ENCODE data around the gene CREB3.

CREB3 gene

GRCh38 chr9:35725362-35725761 is 7.1 kb upstream of the CREB3 start:
- DNase-seq (ENCODE audit: low read depth in 3 of 3, low spot score in 1 of 3) = no peak

DNA sequence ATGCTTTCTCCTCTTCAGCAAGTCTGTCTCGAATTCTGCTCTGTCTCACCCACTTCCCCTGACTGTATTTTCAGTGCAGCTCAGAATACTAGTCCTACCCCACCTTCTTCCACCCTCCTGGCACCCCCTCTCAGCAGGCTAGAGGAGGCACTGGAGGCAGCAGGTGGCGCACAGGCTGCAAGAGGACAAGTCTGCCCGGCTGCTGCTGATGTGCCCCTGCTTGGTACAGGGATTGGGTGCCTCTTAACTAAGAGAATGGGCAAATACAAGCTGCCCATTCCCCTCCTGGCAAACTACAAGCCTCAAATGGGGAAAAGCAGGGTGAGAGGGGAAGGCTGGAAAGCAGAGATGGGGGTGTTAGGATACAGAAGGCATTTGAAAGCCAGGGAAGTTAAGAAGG is 5.5 kb upstream of the CREB3 start:
- DNase-seq (ENCODE audit: low read depth in 3 of 3, low spot score in 1 of 3) = no peak

DNA sequence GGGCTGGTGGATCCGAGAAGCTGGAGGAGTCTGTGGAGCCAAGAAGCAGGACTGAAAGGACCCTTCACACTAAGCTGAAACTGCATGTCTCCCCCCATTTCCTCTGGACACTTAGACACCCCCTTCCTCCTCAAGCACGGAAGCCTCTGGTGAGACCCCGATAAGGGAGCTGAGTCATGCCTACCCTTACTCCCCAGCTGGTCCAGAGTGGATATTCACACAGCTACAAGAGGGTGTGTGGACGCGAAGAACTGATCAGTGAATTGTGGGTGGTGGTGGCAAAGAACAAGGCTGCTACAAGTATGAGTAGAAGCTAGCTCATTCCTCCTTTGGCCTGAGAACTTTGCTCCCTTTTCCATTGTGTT is 4.8 kb upstream of the CREB3 start:
- no peak for DNase-seq (ENCODE audit: low read depth in 3 of 3, low spot score in 1 of 3)

DNA sequence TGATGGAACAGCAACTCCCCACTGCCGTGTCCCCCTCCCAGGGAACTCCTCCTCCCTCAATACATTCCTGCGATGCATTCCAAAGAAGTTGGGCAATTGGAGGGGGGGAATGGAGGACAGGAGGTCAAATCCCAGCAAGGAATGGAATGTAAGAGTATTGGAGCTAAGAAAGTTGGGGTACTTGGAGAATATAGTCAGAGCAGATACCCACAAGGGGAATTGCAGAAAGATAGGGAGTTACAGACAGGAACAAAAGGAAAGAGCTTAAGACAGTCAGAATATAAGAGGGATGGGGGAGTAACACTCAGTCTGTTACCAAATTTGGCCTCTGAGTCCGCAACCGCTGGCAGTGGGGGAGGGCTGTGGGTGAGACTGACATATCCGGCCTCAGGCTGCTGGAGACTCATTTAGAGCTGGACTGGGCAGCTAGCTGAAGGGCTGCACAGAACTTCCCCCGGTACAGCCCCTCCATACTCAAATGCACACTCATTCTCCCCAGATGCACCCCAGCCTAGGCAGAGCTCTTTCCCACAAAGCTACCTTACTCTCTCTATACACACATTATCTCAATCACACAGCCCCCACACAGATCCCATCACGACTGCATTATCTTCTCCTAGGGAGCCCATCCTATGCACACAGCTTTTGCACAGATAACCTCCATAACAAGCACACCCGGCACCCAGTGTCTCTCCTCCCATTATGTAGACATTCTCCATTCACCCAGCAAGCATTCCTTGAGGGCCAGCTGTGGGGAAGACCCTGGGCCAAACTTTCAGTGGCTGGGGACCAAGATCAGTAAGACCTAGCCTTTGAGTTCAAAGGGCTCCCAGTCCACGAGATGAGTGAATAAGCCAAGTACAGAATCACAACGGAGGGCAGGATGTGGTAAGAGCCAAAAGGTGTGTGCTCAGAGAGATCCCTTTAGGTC is 4.2 kb upstream of the CREB3 start:
- no peak for DNase-seq (ENCODE audit: low read depth in 3 of 3, low spot score in 1 of 3)

DNA sequence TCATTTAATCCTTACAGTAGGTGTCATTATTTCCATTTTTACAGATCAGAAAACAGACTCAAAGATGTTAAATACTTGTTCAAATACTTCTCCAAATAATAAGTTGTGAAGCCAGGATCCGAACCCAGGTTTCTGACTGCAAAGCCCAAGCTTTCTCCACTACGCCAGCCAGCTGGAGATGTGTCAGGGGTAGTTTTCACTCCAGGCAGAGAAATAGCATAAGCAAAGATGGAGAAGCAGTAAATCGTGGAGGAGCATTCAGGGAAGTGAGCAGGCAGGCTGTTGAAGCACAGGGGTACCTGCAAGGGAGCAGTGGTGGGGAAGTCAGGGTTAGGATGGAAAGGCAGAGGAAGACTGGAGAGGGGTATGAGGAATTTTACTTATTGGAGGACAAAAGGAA is 3.4 kb upstream of the CREB3 start:
- no peak for DNase-seq (ENCODE audit: low read depth in 3 of 3, low spot score in 1 of 3)

DNA sequence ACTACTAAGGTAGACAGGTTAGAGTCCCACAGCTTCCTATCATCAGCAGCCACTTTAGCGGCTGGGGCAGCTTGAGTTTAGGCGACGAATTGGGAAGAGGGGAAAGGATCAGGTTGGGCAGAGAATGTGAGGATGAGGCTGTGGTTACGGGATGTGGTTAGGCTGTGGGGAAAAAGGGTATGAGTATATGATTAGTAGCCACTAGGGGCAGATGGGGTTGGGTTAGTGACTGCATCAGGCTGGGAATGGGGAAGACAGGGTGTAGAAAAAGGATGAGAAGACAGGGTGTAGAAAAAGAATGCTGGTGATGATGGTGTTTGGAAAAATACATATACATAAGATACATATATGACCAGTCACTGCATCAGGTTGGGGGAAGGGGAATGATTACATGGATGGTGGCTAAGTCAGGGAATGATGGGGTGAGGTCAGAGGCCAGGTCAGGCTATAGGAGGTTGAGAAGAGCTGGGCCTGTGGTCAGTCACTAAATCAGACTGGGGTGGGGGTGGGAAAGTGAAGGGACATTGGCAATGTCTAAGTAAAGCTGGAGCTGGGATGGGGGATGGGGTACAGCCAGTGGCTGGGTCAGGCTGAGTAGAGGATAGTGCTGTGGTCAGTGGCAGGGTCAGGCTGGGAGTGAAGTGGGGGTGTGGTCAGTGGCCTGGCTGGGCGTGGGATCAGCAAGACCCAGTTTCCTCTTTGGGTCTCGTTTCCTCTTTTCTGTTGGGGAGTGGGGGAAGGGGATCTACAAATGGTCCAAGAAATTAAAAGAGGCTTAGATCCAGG is 2.6 kb upstream of the CREB3 start:
- no peak for DNase-seq (ENCODE audit: low read depth in 3 of 3, low spot score in 1 of 3)

- DNase-seq (ENCODE audit: low read depth in 3 of 3, low spot score in 1 of 3) = no peak
These were observed 2.0 kb upstream of the CREB3 start for GRCh38 chr9:35730486-35730854.

DNA sequence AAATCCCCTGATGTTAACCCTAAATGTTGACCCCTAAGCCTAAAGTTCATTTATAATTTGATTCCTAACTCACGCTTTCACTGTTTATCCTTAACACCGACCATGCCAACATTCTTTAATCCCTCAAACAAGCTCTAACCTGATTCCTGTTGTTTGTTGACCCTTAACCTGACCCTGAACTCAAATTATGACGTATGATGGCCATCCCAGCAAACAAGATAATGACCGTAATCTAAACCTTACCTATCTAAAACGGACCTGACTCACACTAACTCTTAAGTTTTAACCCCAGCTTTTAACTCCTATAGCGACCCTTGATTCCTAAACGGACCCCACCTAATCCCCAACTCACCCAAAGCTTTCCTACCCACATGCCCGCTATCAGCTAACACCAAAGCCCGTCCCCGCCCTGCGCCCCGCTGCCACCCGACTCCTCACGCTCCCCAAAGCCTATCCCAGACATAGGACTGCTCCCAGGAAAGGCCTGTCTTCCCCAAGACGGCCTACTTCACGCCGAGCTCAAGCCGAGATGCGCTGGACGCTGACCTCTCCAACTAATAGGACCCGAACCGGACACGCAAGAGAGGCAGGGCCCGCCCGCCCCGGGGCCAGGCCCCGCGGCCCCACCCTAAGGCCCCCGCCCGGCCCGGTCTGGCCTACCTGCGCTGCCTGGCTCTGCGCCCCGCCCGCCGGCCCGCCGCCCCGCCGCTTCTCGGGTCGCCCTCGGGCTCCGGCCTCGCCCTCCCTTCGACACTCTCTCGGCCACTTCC is 866 bp upstream of the CREB3 start:
- DNase-seq (ENCODE audit: low read depth in 3 of 3, low spot score in 1 of 3) = peak in 1 of 3 donors; percentile 19

DNA sequence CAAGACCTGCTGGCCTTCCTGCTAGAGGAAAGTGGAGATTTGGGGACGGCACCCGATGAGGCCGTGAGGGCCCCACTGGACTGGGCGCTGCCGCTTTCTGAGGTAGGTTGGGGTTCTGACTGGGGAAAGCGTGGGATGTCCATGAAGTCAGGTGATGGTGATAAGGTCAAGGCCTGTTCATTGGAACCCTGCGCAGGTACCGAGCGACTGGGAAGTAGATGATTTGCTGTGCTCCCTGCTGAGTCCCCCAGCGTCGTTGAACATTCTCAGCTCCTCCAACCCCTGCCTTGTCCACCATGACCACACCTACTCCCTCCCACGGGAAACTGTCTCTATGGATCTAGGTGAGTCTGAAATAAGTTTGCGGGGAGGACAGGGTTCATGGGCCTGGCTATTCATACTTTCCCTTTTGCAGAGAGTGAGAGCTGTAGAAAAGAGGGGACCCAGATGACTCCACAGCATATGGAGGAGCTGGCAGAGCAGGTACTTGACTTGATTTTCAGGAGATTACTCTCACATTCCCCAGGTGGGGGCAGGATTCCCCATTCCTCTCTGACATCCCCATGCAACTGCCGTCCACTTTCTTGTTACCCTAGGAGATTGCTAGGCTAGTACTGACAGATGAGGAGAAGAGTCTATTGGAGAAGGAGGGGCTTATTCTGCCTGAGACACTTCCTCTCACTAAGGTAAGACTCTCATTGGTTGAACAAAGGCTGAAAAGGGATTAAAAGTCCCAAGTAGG is 505 bp downstream of the CREB3 start:
- no peak for DNase-seq (ENCODE audit: low read depth in 3 of 3, low spot score in 1 of 3)

GRCh38 chr9:35734096-35734495 is 1.6 kb downstream of the CREB3 start:
- no peak for DNase-seq (ENCODE audit: low read depth in 3 of 3, low spot score in 1 of 3)

- peak in 1 of 3 donors; percentile 33 for DNase-seq (ENCODE audit: low read depth in 3 of 3, low spot score in 1 of 3)
These were observed 3.8 kb downstream of the CREB3 start for GRCh38 chr9:35736201-35736633.

DNA sequence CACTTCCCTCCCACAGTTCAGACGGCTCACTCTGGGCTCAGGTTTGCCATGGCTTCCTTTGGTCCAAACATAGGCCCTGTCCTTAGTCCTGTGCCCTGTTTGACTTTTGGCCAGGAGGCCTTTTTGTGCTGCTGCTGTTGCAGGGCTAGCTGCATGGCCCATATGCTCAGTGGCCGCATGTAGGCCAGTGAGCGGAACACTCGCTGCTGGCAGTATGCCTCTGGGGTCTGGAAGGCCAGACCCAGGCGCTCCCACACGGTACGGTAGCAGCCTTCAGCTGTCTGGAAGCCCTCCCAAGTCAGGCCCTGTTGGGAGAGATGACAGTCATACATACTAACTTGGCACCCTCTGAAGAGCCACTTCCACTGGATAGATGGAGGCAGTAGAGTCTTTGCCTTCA is 4.7 kb downstream of the CREB3 start:
- DNase-seq (ENCODE audit: low read depth in 3 of 3, low spot score in 1 of 3) = no peak

GRCh38 chr9:35738186-35738585 is 5.7 kb downstream of the CREB3 start:
- DNase-seq (ENCODE audit: low read depth in 3 of 3, low spot score in 1 of 3) = no peak

DNA sequence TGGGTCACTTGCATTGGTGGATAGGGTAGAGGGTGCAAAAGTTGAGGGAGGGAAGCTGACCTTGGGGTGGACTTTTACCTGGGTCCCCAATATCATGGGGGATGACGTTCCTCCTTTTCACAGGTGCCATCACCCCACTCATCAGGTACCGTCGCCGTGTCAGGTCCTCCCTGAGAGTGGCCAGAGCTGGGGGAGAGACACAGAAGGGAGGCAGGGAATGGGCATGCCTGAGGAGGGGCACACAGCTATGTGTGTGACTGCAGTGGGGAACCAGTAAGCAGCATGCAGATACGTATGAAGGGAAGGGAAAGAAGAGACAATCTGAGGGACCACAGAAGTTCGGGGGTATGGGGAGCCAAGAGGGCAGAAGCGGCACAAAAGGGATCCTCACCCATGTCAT is 6.5 kb downstream of the CREB3 start:
- DNase-seq (ENCODE audit: low read depth in 3 of 3, low spot score in 1 of 3) = no peak

DNA sequence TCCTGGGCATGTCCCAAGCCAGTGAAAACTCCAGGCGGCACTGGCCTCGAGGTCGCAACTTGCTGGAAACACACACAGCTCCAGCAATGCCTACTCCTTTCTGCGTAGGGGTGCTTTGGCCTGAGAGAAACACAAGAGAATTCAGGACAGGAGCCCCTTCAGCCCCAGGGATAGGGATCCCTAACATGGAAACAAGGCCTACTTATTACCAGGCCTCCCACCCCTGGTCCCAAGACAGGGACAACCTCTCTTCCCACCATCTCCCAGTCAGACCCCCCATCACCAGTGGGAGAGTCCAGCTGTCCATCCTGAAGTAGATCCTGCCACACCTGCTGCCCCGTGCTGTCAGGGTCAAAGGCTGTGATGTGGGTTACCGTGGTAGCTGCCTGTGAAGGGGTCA is 7.8 kb downstream of the CREB3 start:
- no peak for DNase-seq (ENCODE audit: low read depth in 3 of 3, low spot score in 1 of 3)

DNA sequence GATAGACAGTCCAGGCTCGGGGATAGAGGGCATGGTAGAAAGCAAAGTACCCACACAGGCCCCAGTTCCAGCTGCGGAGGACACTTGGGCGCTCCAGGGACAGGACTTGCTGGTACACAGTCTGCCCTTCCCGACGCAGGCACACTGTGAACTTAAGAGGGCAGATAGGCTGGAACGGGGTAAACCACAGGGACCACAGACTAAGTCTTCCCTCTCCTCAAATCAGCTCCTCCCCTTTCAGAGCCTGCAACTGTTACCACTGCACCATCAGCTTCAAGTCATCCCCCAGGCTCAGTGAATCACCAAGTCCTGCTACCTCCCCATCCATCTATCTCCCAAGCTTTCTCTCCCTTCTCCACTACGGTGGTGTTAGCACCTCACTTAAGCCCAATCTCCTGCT is 9.3 kb downstream of the CREB3 start:
- no peak for DNase-seq (ENCODE audit: low read depth in 3 of 3, low spot score in 1 of 3)

DNA sequence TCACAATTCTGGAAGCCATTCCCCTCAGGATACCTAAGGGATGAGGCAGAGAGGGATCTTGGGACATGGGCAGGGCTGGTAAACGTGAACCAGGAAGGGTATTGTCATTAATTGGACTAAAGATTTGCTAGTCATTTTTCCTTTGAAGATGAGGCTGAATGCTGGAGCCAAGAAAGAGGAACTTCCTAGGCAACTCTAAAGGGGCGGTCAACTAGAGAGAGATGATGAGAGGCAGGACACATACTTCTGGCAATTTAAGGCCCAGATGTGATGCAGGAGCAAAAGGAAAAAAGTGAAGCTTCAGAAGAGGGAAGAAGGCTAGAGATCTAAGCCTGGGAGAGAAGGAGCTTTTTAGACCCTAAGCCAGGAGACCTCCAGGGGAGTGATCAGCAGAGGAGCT is 11.0 kb downstream of the CREB3 start:
- no peak for DNase-seq (ENCODE audit: low read depth in 3 of 3, low spot score in 1 of 3)

DNA sequence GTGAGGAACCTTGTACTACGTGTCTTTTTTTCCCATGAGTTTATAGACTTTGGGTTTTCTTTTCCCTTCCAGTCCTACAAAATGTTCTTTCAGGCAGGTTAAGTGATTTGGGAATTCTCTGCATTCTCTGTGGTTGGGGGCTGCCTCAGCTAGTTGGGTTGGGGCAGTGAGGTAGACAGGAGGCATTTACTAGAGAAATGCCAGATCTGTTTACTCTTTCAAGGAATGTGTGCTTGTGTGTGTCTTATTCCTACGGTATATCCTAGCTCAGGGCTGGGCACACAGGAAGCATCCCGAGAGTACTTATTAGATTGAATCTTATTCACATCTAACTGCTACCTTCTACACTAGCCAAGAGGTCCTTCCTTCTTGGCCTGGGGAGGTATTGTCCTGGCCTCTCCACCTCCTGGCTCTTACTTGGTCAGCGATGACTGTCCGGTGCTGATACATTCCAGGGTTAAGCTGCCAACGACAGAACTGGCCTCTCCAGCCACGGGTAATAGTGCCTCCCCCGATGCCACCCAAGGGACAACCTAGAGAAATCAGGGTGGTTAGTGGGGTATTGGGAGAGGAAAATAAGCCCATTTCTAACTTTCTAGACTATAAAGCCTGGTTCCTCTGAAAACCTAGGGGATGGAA is 11.5 kb downstream of the CREB3 start:
- no peak for DNase-seq (ENCODE audit: low read depth in 3 of 3, low spot score in 1 of 3)

GRCh38 chr9:35745569-35745968 is 13.1 kb downstream of the CREB3 start:
- no peak for DNase-seq (ENCODE audit: low read depth in 3 of 3, low spot score in 1 of 3)

DNA sequence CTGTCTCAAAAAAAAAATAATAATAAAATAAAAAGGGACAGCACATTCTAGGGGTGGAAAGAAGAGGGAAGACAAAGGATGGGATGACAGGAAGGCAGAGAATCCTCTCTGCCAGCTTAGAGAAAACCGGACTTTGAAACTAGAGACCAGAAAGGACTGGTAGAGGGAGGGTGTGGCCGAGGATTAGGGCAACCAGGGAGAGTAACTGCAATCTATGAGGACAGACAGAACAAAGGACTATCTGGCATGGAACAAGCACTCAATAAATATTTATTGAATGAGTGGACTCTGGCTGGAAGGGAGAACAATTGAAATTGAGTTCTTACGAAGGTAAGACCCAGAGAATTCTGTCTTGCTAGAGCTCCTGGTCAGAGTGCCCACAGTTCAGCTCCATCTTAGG is 14.1 kb downstream of the CREB3 start:
- no peak for DNase-seq (ENCODE audit: low read depth in 3 of 3, low spot score in 1 of 3)

All from stimulated activated CD4-positive, alpha-beta T cell treated with anti-CD3 and anti-CD28 coated beads, TNF-alpha, amount 100 ng/mL, for 1 hour (primary cell).